Activated naive CD8-positive, alpha-beta T cell treated with anti-CD3 and anti-CD28 coated beads for 36 hours (primary cell): ENCODE measurements around the gene OIT3. TPM values are rescaled to one million over a fixed set of nuclear protein-coding genes. Genes with fewer than 3 reads are reported as not detected.

Source experiments
- DNase-seq: peaks from one replicate; pipeline ENCODE4 v3.0.0; 2021
- H3K27ac Mint-ChIP-seq: one replicate; pipeline ENCODE4 v1.8.0; 2022; ENCODE audit warnings: mild to moderate bottlenecking, moderate library complexity, mixed read lengths
- H3K27me3 Mint-ChIP-seq: one replicate; pipeline ENCODE4 v1.8.0; 2022; ENCODE audit warnings: mild to moderate bottlenecking, mixed read lengths
- H3K36me3 Mint-ChIP-seq: one replicate; pipeline ENCODE4 v1.8.0; 2021; ENCODE audit warnings: mild to moderate bottlenecking, mixed read lengths
- H3K4me1 Mint-ChIP-seq: one replicate; pipeline ENCODE4 v1.8.0; 2021; ENCODE audit warnings: mixed read lengths
- H3K4me3 Mint-ChIP-seq: one replicate; pipeline ENCODE4 v1.8.0; 2022; ENCODE audit warnings: mild to moderate bottlenecking, moderate library complexity, mixed read lengths
- H3K9me3 Mint-ChIP-seq: one replicate; pipeline ENCODE4 v1.8.0; 2022; ENCODE audit warnings: mixed read lengths
- total RNA-seq, 2 experiments: library from RNA; stranded (reverse); gene quantifications; one replicate each; pipeline ENCODE4 v1.2.3, GENCODE V29; 2021

Gene OIT3
- total RNA-seq, 2 experiments from 2014 or later, result not detected

DNA sequence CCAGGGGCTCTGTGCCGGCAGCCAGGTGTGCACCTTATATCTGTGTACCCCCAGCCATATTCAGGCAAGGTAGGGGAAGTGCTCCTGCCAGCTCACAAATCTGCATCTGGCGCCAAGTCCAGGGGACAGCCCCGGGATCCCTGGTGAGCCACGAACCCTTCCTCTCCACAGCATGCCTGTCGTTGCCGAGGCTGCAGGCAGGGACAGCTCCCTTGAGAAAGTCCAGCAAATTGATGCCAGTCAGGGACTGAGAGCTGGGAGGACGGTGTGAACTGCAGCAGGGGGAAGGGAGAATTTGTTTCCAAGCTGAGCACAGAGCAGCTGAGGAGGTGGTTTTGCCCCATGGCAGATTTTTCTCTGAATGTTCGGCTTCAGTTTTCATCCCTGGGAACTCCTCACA is 60.1 kb downstream of the OIT3 start:
- no peaks in the 10 kb centered on the region for H3K4me1 Mint-ChIP-seq
- no peak for DNase-seq
- no peaks in the 10 kb centered on the region for H3K9me3 Mint-ChIP-seq
- H3K36me3 Mint-ChIP-seq, result no peaks in the 10 kb centered on the region
- peaks cover 9% of the 10 kb centered on the region for H3K27me3 Mint-ChIP-seq
- H3K27ac Mint-ChIP-seq, result no peak overlapping the region
- H3K4me3 Mint-ChIP-seq, result no peak overlapping the region

DNA sequence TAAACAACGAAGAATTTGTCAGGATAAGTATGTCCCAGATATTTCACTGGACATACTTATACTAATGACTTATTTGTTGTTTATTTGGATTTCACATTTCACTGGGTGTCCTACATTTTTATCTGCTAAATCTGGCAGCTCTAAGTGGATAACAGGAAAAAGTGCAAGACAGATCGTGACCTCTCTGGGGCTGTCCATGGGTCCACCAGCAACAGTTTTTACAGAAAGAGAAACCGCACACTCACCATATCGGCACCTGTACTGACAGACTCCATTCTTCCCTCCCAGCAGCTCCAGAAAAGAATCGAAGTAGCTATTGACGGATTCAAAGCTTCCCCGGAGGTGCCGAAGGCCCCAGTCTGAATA is 60.7 kb downstream of the OIT3 start:
- DNase-seq, result no peak
- H3K9me3 Mint-ChIP-seq, result no peaks in the 10 kb centered on the region
- H3K4me1 Mint-ChIP-seq, result no peaks in the 10 kb centered on the region
- H3K27me3 Mint-ChIP-seq, result peaks cover 9% of the 10 kb centered on the region
- no peak overlapping the region for H3K4me3 Mint-ChIP-seq
- H3K36me3 Mint-ChIP-seq, result no peaks in the 10 kb centered on the region
- H3K27ac Mint-ChIP-seq, result no peak overlapping the region

DNA sequence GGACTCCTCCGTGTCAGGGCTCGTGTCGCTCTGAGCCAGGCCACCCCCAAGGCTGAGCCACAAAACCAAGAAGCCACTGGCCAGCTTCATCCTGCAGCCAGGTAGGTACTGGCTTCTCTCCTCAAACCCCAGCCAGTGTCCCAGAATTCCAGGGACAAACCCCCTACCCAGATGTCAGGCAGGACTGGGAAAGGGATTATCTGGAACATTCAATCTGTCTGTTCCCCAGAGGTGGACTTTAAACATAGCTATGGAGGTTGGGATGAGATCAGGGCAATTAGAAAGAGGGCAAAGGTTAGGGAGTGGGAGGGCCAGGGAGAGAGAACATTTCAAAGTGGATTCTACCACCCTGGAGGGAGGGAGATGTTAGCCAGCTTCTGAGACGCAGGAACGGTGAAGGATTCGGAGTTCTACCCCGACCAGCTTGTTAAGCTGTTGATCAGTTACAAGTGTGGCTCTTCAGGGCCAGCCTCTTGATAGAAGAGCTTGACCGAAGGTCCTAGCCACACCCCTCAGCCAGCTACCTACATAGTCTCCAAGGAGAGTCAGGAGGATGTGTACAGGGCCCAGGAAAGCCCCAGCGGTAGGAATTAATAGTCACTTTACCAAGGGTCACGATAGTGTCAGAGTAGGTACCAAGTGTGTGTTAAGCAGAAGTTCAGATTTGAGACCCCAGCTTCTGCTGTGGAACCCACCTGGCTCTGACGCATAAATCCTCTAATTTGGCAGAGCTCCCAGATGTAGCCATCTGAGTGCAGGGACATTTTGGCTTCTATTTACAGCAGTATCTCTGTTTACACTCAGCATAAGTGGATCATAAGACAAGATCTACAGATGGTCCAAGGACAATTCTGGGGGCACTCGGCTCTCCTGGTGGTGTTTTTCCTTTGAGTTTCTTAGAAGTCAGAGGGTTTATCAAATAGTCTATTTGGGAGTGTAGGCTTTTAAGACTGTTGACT is 61.3 kb downstream of the OIT3 start, which contains the start of gene PLA2G12B:
Gene PLA2G12B (minus strand): TSS at position 211 of the 959 bp plus-strand sequence. CDS start 121 bp downstream, at position 90.
- DNase-seq, result no peak
- H3K4me1 Mint-ChIP-seq, result no peaks in the 10 kb centered on the region
- H3K36me3 Mint-ChIP-seq, result no peaks in the 10 kb centered on the region
- no peak within 1 kb of the TSS for H3K27ac Mint-ChIP-seq
- no peaks in the 10 kb centered on the region for H3K9me3 Mint-ChIP-seq
- H3K4me3 Mint-ChIP-seq, result no peak within 1 kb of the TSS
- H3K27me3 Mint-ChIP-seq, result peaks cover 9% of the 10 kb centered on the region

DNA sequence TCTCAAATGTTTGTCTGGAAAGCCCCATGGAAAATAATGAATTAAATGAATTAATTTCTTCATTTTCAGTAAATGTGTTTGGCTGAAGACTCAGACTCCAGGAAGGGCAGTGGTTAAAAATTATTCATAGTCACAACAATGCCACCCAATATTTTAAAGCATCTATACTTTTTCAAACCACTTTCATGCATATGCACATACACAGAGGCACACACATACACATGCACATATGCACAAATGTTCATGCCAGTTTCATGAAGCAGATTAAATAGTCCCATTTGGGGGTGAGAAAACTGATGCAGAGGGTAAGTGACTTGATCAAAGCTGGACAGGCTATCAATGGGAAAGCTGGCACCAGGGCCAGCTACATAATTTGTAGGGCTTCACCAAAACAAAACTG is 62.5 kb downstream of the OIT3 start:
- DNase-seq, result no peak
- Mint-ChIP-seq H3K27me3 (peaks cover 9% of the 10 kb centered on the region), H3K27ac (no peak overlapping the region), H3K36me3 (no peaks in the 10 kb centered on the region), H3K4me3 (no peak overlapping the region), H3K9me3 (no peaks in the 10 kb centered on the region), H3K4me1 (no peaks in the 10 kb centered on the region)

DNA sequence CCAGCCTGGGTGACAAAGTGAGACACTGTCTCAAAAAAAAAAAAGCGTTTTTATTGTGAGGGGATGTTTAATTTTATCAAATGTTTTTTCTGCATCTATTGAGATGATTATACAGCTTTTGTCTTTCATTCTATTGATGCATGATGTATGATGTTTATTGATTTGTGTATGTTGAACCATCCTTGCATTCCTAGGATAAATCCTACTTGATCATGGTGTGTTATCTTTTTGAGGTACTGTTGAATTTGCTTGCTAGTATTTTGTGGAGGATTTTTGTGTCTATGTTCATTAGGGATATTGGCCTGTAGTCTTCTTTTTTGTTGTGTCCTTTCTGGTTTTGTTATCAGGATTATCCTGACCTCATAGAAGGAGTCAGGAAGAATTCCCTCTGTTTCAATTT is 83.3 kb downstream of the OIT3 start:
- no peaks in the 10 kb centered on the region for H3K4me1 Mint-ChIP-seq
- no peak for DNase-seq
- H3K36me3 Mint-ChIP-seq, result peaks cover 15% of the 10 kb centered on the region
- no peak overlapping the region for H3K27ac Mint-ChIP-seq
- H3K9me3 Mint-ChIP-seq, result peaks cover 43% of the 10 kb centered on the region
- peaks cover 40% of the 10 kb centered on the region for H3K27me3 Mint-ChIP-seq
- no peak overlapping the region for H3K4me3 Mint-ChIP-seq

DNA sequence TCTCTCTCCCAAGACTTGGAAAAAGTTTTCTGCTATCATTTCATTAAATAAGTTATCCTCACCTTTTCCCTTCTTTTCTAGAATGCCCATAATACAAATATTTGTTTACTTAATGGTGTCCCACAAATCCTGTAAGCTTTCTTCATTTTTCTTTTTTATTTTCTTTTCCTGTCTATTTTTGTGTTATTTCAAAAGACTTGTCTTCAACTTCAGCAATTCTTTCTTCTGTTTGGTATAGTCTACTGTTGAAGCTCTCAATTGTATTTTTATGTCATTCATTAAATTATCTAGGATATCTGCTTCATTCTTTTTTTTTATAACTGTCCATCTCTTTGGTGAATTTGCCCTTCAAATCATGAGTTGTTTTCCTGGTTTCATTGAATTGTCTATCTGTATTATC is 86.2 kb downstream of the OIT3 start:
- H3K27me3 Mint-ChIP-seq, result peaks cover 32% of the 10 kb centered on the region
- DNase-seq, result no peak
- no peak overlapping the region for H3K4me3 Mint-ChIP-seq
- H3K27ac Mint-ChIP-seq, result no peak overlapping the region
- H3K9me3 Mint-ChIP-seq, result peaks cover 44% of the 10 kb centered on the region
- peaks cover 15% of the 10 kb centered on the region for H3K36me3 Mint-ChIP-seq
- no peaks in the 10 kb centered on the region for H3K4me1 Mint-ChIP-seq

DNA sequence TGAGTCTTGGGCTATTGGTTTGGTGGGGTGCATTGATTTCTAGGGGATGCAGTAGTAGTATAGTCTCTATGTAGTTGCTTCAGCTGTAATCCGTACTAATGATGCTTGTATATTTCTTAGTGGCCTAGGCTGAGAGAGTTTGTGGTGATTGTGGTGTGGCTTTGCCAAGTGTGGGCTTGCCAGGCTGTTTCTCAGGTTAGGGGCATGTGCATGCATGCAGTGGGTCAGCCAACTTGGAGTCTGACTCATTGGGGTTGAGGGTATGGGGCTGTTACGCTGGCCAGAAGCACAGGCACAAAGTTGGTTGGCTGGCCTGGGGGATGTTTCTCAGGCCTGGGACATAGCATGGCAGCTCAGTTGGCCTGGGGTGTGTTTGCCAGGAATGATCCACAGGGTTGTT is 86.8 kb downstream of the OIT3 start:
- no peak overlapping the region for H3K27ac Mint-ChIP-seq
- H3K36me3 Mint-ChIP-seq, result peaks cover 15% of the 10 kb centered on the region
- DNase-seq, result no peak
- H3K4me3 Mint-ChIP-seq, result no peak overlapping the region
- peaks cover 41% of the 10 kb centered on the region for H3K9me3 Mint-ChIP-seq
- peaks cover 28% of the 10 kb centered on the region for H3K27me3 Mint-ChIP-seq
- no peaks in the 10 kb centered on the region for H3K4me1 Mint-ChIP-seq

DNA sequence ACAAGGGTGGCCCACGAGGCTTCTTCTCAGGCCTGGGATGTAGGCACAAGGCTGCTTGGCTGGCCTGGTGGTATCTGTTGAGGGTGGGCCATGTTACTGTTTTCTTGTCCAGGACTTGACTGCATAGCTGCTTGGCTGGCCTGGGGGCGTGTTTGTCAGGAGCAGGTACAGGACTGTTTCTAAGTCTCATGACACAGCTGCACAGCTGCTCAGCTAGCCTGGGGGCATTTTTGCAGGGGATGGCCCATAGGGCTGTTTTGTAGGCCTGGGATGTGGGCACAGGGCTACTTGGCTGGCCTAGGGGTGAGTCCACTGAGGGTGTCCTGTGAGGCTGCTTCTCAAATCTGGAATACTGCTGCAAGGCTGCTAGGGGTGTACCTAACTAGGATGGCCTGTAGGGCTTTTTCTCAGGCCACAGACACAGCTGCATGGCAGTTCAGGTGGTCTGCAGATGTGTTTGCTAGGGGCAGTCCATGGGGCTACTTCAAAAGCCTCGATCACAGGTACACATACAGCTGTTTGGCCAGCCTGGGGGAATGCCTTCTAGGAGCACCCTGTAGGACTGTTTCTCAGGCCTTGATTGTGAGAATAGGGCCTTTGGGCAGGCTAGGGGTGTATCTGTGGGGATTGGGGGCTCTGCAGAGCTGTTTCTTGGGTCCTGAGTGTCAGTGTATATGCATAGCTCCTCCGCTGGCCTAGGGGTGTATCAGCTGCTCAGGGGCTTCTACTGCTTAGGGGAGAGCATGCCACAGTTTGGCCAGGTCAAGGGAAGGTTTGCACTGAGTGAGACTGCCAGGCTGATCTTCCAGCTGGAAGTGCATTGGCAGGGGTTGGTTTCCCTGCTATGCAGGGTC is 87.7 kb downstream of the OIT3 start:
- no peak overlapping the region for H3K4me3 Mint-ChIP-seq
- DNase-seq, result no peak
- H3K4me1 Mint-ChIP-seq, result no peaks in the 10 kb centered on the region
- H3K27ac Mint-ChIP-seq, result no peak overlapping the region
- H3K27me3 Mint-ChIP-seq, result peaks cover 21% of the 10 kb centered on the region
- peaks cover 33% of the 10 kb centered on the region for H3K9me3 Mint-ChIP-seq
- peaks cover 15% of the 10 kb centered on the region for H3K36me3 Mint-ChIP-seq

DNA sequence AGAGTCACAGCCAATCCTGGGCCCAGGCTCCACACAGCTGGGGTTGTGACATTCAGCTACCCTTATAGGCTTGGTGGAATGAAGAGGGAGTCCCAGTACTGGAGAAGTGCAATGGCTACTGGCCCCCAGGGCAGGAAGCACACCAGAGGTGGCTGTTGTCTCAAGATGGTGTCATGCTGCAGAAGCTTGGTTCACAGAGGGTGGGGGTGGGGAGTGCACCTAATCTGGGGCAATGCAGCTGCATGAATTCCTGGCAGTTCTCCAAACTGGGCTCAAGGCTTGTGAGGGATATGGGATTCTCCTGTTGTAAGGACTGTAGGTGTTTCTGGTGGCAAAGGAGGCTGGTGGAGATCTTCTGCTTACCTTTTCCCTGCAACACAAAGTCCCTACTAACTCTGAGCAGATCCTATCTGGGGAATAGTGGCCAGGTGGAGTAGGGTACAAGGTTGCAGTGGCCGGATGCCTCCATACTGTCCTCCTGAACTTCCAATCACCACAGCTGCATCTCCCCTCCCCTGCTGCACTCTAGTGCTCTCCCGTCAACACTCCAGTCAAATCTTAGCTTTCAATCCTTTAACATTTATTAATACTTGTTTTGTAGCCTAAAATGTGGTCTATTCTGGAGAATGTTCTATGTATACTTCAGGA is 88.5 kb downstream of the OIT3 start:
- H3K27me3 Mint-ChIP-seq, result peaks cover 16% of the 10 kb centered on the region
- H3K4me1 Mint-ChIP-seq, result no peaks in the 10 kb centered on the region
- no peak overlapping the region for H3K27ac Mint-ChIP-seq
- no peak overlapping the region for H3K4me3 Mint-ChIP-seq
- H3K36me3 Mint-ChIP-seq, result peaks cover 15% of the 10 kb centered on the region
- H3K9me3 Mint-ChIP-seq, result peaks cover 29% of the 10 kb centered on the region
- no peak for DNase-seq

Other genes starting within 250 kb of the OIT3 start
- gene MCU, start 201.6 kb upstream of the OIT3 start, total RNA-seq, result 10 to 100 TPM; 15.3 to 15.5 TPM
- gene PLA2G12B, start 61.1 kb downstream of the OIT3 start, total RNA-seq, result not detected
- 10 to 100 TPM; 44.5 to 45.4 TPM for gene P4HA1, start 203.1 kb downstream of the OIT3 start, total RNA-seq
- 1 to 10 TPM; 1.2 to 1.4 TPM for gene NUDT13, start 216.7 kb downstream of the OIT3 start, total RNA-seq